GM21381 (cell line): Measurements from ENCODE around the gene SCARB1.
"Not testable (repeated sequence)": the region's sequence is repeated elsewhere in the genome, so short reads cannot be mapped to it uniquely, and the experiment has no call there.

Source experiments
- ATAC-seq: cut with Tn5 transposase; IDR thresholded peaks from one replicate; pipeline ENCODE4 v1.9.1; 2021; ENCODE audit warnings: mild to moderate bottlenecking, moderate library complexity; ENCODE audit not compliant: unreplicated experiment

SCARB1 gene, protein sequence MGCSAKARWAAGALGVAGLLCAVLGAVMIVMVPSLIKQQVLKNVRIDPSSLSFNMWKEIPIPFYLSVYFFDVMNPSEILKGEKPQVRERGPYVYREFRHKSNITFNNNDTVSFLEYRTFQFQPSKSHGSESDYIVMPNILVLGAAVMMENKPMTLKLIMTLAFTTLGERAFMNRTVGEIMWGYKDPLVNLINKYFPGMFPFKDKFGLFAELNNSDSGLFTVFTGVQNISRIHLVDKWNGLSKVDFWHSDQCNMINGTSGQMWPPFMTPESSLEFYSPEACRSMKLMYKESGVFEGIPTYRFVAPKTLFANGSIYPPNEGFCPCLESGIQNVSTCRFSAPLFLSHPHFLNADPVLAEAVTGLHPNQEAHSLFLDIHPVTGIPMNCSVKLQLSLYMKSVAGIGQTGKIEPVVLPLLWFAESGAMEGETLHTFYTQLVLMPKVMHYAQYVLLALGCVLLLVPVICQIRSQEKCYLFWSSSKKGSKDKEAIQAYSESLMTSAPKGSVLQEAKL

DNA sequence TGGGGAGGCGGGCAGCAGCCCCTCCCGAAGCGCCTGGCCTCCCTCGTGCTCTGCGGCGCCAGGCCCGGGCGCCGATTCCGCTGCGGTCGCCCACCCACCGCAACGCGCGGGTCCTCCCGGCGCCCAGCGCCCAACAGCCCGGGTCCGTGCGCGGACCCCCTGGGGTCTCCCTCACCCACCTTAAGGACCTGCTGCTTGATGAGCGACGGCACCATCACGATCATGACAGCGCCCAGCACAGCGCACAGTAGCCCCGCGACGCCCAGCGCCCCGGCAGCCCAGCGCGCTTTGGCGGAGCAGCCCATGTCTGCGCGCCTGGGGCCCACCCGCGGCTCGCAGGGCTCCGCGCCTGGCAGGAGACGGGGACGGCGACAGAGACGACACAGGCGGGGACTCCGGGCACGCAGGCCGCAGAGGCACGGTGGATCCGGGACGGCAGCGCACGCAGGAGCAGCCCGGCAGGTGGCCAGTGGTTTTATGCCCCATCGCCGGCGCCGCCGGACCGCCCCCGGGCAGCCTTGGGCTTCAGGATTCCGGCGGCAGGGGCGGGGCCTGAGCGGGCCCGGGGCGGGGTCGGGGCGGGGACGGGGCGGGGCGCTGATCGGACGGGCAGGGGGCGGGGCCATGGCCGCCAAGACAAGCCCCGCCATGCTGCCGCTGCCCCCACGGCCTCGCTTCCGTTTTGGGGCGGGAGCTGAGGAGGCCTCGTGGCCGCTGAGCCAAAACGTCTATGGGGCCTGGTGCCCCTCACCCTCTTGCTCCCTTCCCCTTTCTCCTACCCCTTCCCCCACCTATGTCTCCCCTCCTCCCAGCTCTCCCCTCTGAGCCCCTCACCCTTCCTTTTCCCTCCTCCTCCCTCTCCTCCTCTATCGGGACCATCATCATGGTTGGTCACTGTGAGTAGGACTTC lies at the start of gene SCARB1:
Gene SCARB1, minus strand, starts transcription at position 449 of the 910 bp plus-strand sequence. Its CDS starts 144 bp downstream, at position 305.
- peak; percentile 79 for ATAC-seq

DNA sequence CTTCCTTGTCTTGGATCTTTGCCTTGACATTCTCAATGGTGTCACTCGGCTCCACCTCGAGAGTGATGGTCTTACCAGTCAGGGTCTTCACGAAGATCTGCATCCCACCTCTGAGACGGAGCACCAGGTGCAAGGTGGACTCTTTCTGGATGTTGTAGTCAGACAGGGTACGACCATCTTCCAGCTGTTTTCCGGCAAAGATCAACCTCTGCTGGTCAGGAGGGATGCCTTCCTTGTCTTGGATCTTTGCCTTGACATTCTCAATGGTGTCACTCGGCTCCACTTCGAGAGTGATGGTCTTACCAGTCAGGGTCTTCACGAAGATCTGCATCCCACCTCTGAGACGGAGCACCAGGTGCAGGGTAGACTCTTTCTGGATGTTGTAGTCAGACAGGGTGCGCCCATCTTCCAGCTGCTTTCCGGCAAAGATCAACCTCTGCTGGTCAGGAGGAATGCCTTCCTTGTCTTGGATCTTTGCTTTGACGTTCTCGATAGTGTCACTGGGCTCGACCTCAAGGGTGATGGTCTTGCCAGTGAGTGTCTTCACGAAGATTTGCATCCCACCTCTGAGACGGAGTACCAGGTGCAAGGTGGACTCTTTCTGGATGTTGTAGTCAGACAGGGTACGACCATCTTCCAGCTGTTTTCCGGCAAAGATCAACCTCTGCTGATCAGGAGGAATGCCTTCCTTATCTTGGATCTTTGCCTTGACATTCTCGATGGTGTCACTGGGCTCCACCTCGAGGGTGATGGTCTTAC lies 49.0 kb upstream of the SCARB1 start:
- not testable (repeated sequence) for ATAC-seq

DNA sequence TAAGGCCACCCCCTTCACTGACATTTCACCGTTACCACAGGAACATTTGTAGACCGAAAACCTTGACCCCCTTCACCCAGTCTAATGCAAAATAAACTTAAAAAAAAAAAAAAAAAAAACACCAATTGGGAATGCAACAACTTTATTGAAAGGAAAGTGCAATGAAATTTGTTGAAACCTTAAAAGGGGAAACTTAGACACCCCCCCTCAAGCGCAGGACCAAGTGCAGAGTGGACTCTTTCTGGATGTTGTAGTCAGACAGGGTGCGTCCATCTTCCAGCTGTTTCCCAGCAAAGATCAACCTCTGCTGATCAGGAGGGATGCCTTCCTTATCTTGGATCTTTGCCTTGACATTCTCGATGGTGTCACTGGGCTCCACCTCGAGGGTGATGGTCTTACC lies 47.9 kb upstream of the SCARB1 start:
- not testable (repeated sequence) for ATAC-seq

DNA sequence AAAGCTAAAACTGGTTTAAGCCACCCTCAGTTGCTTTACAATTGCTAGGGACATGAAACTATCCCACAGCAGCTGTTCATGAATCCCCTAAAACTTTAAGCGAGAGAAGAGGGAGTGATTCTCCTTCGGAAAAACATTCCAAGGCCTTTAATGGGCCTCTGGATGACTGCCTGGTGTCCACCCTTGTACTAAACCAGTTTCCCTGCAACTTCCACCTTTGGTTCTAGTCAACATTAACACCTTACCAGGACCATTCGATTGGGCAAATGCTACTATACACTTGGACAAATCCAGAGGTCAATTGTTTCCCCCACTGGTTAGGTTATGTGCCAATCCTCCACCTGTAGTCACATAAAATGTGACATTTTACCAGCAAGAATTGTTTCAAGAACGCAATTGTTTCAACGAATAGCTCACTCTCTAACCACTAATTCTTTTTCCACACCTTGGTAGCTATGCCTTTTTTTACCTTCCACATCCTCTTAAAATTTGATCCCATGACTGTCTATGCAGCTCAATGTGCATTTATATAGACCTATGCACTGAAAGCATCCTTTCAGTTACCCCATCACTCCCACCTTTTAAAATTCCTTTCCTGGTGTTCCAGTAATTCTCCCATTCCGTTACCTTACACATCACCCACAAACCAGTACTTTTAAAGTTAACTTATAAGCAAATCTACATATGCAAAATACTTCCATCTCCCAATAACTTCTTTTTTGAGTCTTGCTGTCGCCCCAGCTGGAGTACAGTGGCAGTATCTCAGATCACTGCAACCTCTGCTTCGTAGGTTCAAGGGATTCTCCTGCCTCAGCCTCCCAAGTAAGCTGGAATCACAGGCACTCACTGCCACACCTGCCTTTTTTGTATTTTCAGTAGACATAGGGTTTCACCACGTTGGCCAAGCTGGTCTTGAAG lies 47.2 kb upstream of the SCARB1 start:
- ATAC-seq, result no peak

DNA sequence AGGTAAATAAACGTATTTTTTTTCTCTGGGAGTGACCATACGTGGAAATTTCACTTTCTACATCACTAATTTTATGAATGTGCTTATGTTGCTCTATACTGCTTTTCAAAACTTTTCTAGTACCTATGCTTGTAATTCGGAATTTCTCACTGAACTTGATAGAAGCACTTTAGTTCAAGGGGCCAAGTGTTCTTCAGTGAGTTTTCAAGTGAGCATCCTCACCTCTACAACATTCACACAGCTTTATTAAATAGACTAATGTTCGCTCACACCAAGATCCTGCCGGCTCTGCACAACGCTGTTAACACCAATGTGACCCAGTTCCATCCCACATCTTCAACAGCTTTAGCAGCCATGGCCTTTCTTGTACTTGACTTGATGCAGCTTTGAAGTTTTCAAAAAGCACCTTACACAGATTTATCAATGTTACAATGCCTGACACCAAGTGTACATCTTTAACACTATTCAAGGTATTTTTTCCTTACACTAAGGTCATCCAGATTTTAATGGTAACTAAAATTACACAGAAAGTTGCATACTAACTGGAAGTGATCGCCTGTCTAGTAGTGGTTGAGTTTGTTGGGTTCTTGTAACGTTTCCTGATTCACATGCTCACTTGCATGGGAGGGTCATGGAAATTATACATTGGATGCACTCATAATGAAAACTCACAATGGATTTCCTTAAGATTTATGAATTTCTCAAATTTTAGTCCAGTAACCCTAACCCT lies 46.3 kb upstream of the SCARB1 start:
- no peak for ATAC-seq

DNA sequence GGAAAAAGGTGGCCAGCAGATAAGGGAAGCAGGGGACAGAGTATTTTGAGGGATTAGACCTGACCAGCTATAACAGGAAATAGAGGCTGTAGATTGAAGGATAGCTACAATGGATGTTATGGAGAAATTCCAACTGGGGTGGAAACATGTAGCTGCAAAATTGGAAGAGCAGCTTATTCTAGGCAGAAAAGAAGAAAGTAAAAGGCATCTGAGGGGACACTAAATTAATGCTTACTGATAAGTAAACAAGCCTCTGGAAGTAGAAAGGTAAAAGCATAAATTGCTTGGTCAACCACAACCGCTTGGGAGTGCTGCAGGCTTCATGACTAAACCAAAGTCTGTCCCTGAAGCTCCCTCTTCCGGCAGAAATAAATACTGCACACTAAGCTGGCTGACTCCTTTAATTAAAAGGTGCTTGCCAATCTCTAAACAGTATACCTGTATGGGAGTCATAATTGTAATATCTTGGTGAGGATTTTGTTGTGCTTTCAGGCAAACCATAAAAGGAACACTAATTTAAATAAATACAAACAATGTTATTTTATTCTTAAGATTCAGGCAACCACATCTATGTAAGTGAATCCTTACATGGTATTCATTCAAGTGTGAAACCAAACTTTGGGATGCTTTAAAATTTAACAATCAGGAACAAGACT lies 43.1 kb upstream of the SCARB1 start:
- peak; percentile 53 for ATAC-seq

DNA sequence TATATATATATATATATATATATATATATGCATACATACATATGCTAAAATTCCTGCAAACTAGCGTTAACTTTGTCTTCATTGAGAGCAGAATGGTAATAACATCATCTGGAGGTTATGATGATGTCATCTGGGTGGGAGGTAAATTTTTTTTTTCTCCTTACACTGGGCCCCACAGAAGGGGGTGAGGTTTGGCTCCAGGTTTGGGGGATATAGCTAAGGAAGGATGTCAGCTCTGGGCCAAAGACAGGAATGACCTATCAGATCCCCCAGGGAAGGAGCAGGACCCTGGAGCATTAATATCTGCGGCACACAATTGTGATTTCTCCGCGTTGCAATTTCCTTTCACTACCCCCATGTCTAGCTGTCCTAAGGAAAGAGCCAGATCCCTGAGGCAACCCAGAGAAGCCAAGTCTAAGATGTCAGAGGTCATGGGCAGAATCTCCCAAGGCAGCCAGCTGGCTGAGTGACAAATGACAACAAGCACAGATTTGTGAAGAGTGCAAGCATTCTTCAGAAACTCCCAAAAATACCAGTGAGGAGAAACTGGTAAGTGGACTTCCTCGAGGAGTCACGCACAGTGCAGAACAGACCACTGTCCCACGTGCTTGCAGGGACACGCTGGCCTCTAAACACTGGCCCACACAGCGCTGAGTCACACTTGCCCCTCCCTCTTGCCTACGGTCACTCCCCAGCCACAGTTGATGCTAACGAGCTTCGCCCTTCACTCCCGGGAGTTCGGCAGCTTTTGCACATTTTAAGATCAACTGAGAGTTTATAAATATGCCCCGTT lies 40.8 kb upstream of the SCARB1 start:
- no peak for ATAC-seq

DNA sequence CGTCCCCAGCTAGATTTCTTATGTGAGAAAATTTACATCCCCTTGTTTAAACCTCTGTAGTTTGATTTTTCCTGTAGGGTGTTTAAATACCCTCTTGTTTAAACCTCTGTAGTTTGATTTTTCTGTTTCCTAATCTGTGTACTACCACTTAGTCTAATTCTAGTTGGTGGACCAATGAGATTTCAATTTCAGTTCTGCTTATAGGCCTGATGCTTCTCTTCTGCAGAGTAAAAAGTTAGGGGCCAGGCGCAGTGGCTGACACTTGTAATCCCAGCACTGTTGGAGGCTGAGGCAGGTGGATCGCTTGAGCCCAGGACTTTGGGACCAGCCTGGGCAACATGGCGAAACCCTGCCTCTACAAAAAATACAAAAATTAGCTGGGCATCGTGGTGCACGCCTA lies 39.3 kb upstream of the SCARB1 start:
- ATAC-seq, result no peak

DNA sequence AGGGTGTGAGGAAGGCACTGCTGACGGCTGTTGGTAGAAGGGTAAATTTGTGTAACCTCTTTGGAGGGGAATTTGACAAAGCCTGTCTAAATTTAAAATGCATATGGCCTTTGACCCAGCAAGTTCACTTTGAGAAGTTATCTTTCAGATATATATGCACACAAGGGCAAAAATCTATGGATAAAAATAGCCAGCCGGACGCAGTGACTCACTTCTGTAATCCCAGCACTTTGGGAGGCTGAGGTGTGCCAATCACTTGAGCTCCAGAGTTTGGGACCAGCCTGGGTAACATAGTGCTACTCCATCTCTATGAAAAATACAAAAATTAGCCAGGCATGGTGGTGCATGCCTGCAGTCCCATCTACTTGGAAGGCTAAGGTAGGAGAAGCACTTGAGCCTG lies 37.3 kb upstream of the SCARB1 start:
- ATAC-seq, result no peak

DNA sequence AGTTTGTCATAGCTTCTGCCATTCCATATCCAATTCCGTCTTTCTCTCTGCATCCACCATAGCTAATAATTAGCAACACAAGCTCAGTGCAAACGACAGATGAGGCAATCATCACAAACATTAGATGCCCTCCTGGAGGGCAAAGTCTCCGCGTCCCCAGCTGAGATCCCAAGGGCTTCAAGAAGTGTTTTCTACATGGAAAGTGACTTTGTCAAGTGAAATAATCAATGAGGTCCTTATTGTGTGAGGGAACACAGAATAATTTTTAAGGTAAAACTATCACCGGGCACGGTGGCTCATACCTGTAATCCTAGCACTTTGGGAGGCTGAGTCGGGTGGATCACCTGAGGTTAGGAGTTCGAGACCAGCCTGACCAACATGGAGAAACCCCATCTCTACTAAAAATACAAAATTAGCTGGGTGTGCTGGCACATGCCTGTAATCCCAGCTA lies 36.7 kb upstream of the SCARB1 start:
- not testable (repeated sequence) for ATAC-seq

DNA sequence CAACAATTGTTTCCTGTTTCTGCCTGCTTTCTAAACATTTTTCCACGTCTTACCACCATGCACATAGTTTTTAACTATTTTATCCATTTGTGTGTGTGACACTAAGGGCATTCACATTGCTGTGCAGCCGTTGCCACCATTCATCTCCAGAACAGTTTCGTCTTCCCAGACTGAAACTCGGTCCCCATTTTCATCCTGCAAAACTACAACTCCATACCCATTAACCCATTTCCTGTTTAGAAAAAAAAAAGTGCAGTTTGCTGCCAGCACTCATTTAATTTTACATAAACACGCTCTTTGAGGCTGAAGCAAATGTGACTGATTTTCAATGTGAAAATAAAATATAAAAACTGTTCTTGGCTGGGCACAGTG lies 35.2 kb upstream of the SCARB1 start:
- no peak for ATAC-seq

DNA sequence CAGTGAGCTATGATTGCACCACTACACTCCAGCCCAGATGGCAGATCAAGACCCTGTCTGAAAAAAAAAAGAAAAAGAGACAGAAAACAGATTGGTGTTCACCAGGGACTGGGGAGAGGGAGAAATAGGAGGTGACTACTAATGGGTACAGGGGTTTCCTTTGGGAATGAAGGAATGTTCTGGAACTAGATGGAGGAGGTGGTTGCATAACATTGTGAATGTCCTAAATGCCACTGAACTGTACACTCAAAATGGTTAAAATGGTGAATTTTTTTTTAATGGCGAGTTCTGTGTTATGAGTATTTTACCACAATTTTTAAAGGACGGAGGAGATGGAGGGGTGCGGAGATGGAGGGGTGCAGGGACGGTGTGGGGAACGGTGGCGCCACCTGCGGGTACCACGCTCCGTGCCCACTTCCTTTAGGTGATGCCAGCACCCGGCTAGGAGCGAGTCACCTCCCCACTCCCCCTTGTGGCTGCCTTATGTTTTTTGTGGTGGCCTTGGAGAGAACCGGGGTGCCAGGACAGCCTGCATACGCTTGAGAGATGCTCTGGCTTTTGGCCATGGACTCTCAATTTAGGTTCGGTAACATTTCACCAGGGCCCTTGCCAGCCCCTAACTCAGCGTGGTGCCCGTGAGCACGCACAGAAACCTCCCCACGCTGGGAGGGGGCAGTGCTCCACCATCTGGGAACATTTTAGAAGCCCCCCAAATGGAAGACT lies 34.7 kb upstream of the SCARB1 start:
- peak; percentile 47 for ATAC-seq

DNA sequence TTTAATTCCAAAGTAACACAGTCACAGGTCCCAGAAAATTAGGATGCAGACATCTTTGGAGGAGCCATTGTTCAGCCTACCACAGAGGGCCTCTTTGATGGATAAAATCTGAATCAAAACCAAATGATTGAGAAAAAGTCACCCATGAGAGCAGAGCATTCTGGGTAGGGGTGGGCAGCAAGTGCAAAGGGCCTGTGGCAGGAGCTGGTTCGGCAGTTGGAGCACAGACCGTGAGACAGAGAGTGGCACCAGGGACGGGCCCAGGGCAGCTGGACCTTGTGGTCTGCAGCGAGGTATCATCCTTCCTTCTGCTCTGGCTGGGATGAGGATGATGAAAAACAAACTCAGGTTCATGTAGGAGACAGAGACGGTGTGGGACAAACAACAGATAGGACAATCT lies 32.8 kb upstream of the SCARB1 start:
- ATAC-seq, result no peak

DNA sequence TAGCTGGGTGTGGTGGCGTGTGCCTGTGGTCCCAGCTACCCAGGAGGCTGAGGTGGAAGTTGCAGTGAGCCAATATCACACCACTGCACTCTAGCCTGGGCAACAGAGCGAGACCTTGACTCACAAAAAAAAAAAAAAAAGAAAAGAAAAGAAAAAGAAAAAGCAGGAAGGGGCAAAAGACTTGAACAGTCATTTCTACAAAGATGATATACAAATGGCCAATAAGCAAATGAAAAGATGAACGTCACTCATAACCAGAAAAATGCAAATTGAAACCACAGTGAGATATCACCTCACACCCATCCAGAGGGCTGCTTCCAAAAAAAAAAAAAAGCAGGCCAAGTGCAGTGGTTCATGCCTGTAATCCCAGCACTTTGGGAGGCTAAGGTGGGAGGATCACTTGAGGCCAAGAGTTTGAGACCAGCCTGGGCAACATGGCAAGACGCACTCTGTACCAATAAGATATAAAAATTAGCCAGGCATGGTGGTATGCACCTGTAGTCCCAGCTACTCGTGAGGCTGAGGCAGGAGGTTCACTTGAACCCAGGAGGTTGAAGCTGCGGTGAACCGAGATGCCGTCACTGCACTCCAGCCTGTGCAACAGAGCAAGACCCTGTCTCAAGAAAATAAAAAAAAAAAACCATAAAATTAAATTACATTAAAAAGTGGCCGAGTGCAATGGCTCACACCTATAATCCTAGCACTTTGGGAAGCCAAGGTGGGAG lies 30.3 kb upstream of the SCARB1 start:
- ATAC-seq, result peak; percentile 53

DNA sequence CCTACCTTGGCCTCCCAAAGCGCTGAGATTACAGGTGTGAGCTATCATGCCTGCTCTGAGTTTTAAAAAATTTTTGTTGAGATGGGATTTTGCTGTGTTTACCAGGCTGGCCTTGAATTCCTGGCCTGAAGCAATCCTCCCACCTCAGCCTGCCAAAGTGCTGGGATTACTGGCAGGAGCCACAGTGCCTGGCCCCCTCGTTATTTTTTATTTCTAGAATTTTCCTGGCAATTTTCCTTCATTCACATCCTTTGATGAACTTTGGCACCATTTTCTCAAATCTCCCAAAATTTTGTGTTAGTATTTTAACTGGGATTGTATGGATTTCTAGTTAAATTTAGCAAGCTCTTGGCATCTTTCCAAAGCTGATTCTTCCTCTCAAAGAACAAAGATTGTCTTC lies 24.6 kb upstream of the SCARB1 start:
- ATAC-seq, result no peak

DNA sequence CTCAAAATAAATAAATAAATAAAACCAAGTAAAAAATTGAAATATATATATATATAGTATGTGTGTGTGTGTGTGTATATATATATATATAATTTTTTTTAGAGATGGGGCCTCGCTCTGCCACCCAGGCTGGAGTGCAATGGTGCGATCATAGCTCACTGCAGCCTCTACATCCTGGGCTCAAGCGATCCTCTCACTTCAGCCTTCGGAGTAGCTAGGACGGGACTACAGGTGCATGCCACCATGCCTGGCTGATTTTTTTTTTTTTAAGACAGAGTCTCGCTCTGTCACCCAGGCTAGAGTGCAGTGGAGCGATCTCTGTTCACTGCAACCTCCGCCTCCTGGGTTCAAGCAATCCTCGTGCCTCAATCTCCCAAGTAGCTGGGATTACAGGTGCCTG lies 24.1 kb upstream of the SCARB1 start:
- ATAC-seq, result not testable (repeated sequence)
